ENCODE measurements around the gene CD4. TPM values are rescaled to one million over a fixed set of nuclear protein-coding genes. Genes with fewer than 3 reads are reported as not detected.

Gene CD4
- total and polyA plus RNA-seq, 2 of the 4 experiments (the other 2 are of a cell fraction): 5.7 to 15.0 TPM

DNA sequence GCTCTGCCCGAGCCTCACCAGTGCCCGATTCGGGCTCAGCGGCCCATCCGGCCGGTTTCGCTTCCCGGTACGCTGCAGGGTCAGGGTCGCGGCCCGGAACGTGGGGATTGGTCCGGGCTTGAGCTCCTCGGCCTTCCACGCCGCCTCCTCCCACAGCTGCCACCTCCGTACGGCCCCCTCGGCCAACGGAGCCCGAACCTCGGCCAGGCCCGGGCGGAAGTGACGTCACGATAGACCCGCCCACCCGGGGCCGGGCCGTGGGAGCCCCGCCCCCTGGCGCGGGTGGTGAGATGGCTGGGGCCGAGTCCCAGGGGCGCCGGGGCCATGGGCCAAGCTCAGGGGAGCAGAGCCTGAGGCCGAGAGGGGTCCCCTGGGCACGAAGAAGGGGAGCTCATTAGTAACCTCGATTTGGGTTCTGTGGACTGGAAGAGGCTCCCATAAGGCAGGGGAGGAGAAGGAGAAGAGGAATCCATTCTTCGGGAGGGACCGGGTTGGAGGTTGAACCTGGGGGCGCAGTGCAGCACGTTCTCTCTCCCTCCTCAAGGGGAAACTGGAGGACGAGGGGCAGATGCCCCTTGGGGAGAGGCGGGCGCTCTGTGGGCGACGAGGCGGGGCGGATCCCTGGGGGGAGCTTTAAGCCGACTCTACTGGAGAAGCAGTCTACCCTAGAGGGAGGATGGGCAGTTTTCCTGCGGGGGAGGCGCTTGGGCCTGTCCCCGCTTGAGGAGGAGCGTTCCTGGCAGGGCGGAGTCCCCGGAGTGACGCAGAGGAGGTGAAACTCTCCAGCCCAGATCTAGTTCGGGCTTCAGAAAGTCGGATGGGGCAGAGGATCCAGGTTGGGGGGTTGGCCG lies 36.2 kb upstream of the CD4 start, which contains the start of gene MLF2:
Gene MLF2 (minus strand): TSS at position 221 of the 851 bp plus-strand sequence. CDS start 807 bp downstream, outside the sequence.
- Histone ChIP-seq H3K4me1 (ENCODE audit: control insufficient read depth, insufficient read depth, low read length) (peaks cover 7% of the 10 kb centered on the region), H4K91ac (ENCODE audit: insufficient read depth, low read depth, low read length) (peak within 1 kb of the TSS; percentile 99), H2AK5ac (ENCODE audit: low read depth, low read length) (peak within 1 kb of the TSS; percentile 95), H3K36me3 (ENCODE audit: control insufficient read depth, insufficient read depth, low read length) (peaks cover 32% of the 10 kb centered on the region), H3K4me3 (ENCODE audit: insufficient read depth, low read depth, low read length) (peak within 1 kb of the TSS; percentile 71), H3K27me3 (ENCODE audit: control insufficient read depth, insufficient read depth, low read length) (no peaks in the 10 kb centered on the region), H2BK120ac (ENCODE audit: low read depth, low read length) (peak within 1 kb of the TSS; percentile 78), H3K9me3 (ENCODE audit: control insufficient read depth, insufficient read depth, low read length) (no peaks in the 10 kb centered on the region), H3K9ac (ENCODE audit: low read depth, low read length) (peak within 1 kb of the TSS; percentile 93), H3K27ac (ENCODE audit: insufficient read depth, low read length) (peak within 1 kb of the TSS; percentile 94), H3K79me1 (ENCODE audit: low read depth in 1 of 2, low read length in 2 of 2) (peaks cover 21 to 32% of the 10 kb centered on the region in 2 experiments), H2AFZ (replicated peaks; ENCODE audit: low read length, poor library complexity) (peak within 1 kb of the TSS; percentile 91), H3K56ac (ENCODE audit: extremely low read depth, insufficient read depth, low read length) (peak within 1 kb of the TSS; percentile 100), H3K18ac (ENCODE audit: low read depth, low read length) (peak within 1 kb of the TSS; percentile 87), H2BK5ac (ENCODE audit: low read depth, low read length, poor library complexity, severe bottlenecking) (peak within 1 kb of the TSS; percentile 93), H4K20me1 (ENCODE audit: insufficient read depth, low read length) (peaks cover 13% of the 10 kb centered on the region), H4K5ac (ENCODE audit: low read depth, low read length) (peak within 1 kb of the TSS; percentile 87), H3K14ac (replicated peaks; ENCODE audit: low read depth, low read length) (peak within 1 kb of the TSS; percentile 99), H3K23ac (ENCODE audit: low read depth, low read length) (peak within 1 kb of the TSS; percentile 96), H4K8ac (ENCODE audit: low read depth in 2 of 2, low read length in 2 of 2) (peak within 1 kb of the TSS; percentile 93 to 99), H2AK9ac (replicated peaks; ENCODE audit: low read depth, low read length, poor library complexity) (peak within 1 kb of the TSS; percentile 100), H3K4ac (ENCODE audit: low read depth, low read length) (peak within 1 kb of the TSS; percentile 99), H3K4me2 (ENCODE audit: low read depth, low read length) (peak within 1 kb of the TSS; percentile 94), H2BK20ac (ENCODE audit: low read depth, low read length) (no peak within 1 kb of the TSS), H3K9me1 (ENCODE audit: insufficient read depth, low read length) (no peaks in the 10 kb centered on the region; the same call in none of the 2 replicates), H2BK15ac (ENCODE audit: low read depth, low read length) (peak within 1 kb of the TSS; percentile 67; the same call in 1 of the 3 replicates)
- 0% methylated on average over 9 of the region's 62 CpGs; no CpG with 5 or more reads in 1 of the 2 experiments for WGBS, 2 experiments (ENCODE audit: extremely low coverage in 2 of 2, insufficient read length in 1 of 2)
- DNase-seq (peak; percentile 99), ATAC-seq (ENCODE audit: low read depth) (peak; percentile 93)
- ChIA-PET CTCF (interaction anchor here (0.5 to 3.9 kb wide), 12 partner anchors 10 to 120 kb away, joined by 3 to 27 read pairs (median 4); partner anchors contain the start of genes CD4, PTMS, SPSB2 and ZNF384), POLR2A (ENCODE audit: unreplicated experiment) (interaction anchor here (0.6 to 3.2 kb wide), 6 partner anchors 10 to 69 kb away, joined by 3 to 21 read pairs (median 4); partner anchors contain the start of genes GPR162 and PTMS)
- intact Hi-C loops (cut with micrococcal nuclease) (loop anchor here (1.0 to 2.0 kb wide), 4 partner anchors 11 to 72 kb away; partner anchors contain the start of gene ZNF384), dilution Hi-C loops (cut with HindIII; ENCODE audit: low sequenced_read_pairs, unreplicated experiment) (no loop called here), in situ Hi-C loops (cut with MboI; ENCODE audit: low sequenced_read_pairs) (loop anchor here (5.0 kb wide), 1 partner anchor 74 kb away; the partner anchor contains the start of gene P3H3)
- BruUV-seq (replicated peaks): no TSS peak
- TF ChIP-seq, protein P1, sequence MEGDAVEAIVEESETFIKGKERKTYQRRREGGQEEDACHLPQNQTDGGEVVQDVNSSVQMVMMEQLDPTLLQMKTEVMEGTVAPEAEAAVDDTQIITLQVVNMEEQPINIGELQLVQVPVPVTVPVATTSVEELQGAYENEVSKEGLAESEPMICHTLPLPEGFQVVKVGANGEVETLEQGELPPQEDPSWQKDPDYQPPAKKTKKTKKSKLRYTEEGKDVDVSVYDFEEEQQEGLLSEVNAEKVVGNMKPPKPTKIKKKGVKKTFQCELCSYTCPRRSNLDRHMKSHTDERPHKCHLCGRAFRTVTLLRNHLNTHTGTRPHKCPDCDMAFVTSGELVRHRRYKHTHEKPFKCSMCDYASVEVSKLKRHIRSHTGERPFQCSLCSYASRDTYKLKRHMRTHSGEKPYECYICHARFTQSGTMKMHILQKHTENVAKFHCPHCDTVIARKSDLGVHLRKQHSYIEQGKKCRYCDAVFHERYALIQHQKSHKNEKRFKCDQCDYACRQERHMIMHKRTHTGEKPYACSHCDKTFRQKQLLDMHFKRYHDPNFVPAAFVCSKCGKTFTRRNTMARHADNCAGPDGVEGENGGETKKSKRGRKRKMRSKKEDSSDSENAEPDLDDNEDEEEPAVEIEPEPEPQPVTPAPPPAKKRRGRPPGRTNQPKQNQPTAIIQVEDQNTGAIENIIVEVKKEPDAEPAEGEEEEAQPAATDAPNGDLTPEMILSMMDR (conservative IDR thresholded peaks at IDR 0.05; ENCODE audit: low read depth, low read length): no peak; the same call in 1 of the 2 replicates
- TF ChIP-seq MXI1 (IDR thresholded peaks at IDR 0.05; ENCODE audit: borderline replicate concordance, low read depth, low read length) (peak; percentile 47; the same call in 1 of the 2 replicates), BHLHE40 (IDR thresholded peaks at IDR 0.05; ENCODE audit: low read depth, low read length) (peak; percentile 42; the same call in 1 of the 2 replicates), MAZ (IDR thresholded peaks at IDR 0.05; ENCODE audit: borderline replicate concordance, low read depth, low read length) (peak; percentile 83; the same call in 1 of the 2 replicates), CHD1 (IDR thresholded peaks at IDR 0.05; ENCODE audit: low read depth, low read length) (0 out of 2 replicates have a peak, but pooled peaks have one; percentile 17)
